ENCODE results near the gene CPPED1. TPM values are rescaled to one million over a fixed set of nuclear protein-coding genes. Genes with fewer than 3 reads are reported as not detected.

The CPPED1 gene
- total and polyA plus RNA-seq, 2 of the 4 experiments (the other 2 are of a cell fraction): 5.1 to 6.5 TPM

DNA sequence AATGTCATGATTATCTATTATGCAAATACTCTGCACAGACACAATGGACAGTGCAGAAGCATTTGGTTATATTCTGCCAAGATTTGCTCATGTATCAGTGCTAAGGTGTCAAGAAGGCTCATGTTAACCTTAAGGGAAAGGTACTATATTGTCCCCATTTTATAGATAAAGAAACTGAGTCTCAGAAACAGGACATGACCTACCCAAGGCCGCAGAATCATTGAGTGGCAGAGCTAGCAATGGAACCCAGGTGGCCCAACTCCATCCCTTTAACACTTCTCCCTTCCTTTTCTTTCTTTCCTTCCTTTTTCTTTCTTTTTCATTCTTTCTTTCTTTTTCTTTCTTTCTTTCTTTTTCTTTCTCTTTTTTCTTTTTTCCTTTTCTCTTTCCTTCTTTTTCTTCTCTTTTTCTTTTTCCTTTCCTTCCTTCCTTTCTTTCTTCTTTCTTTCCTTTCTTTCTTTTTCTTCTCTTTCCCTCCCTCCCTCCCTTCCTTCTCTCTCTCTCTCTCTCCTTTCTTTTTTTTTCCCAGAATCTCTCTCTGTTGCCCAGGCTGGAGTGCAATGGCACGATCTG is 149.8 kb downstream of the CPPED1 start:
- Histone ChIP-seq H3K36me3 (ENCODE audit: control insufficient read depth, insufficient read depth, low read length) (no peaks in the 10 kb centered on the region), H4K8ac (ENCODE audit: low read depth in 2 of 2, low read length in 2 of 2) (no peak overlapping the region), H3K27ac (ENCODE audit: insufficient read depth, low read length) (no peak overlapping the region), H3K27me3 (ENCODE audit: control insufficient read depth, insufficient read depth, low read length) (no peaks in the 10 kb centered on the region), H3K4me1 (ENCODE audit: control insufficient read depth, insufficient read depth, low read length) (no peaks in the 10 kb centered on the region), H3K9ac (ENCODE audit: low read depth, low read length) (no peak overlapping the region), H2BK20ac (ENCODE audit: low read depth, low read length) (no peak overlapping the region), H2AFZ (replicated peaks; ENCODE audit: low read length, poor library complexity) (no peak overlapping the region), H4K5ac (ENCODE audit: low read depth, low read length) (no peak overlapping the region), H3K4me3 (ENCODE audit: insufficient read depth, low read depth, low read length) (no peak overlapping the region), H2AK9ac (replicated peaks; ENCODE audit: low read depth, low read length, poor library complexity) (no peak overlapping the region), H3K9me3 (ENCODE audit: control insufficient read depth, insufficient read depth, low read length) (peaks cover 7% of the 10 kb centered on the region; the same call in 1 of the 2 replicates), H2BK15ac (ENCODE audit: low read depth, low read length) (no peak overlapping the region), H4K91ac (ENCODE audit: insufficient read depth, low read depth, low read length) (no peak overlapping the region), H3K18ac (ENCODE audit: low read depth, low read length) (no peak overlapping the region), H2AK5ac (ENCODE audit: low read depth, low read length) (no peak overlapping the region), H3K9me1 (ENCODE audit: insufficient read depth, low read length) (no peaks in the 10 kb centered on the region), H3K4ac (ENCODE audit: low read depth, low read length) (no peak overlapping the region), H4K20me1 (ENCODE audit: insufficient read depth, low read length) (no peaks in the 10 kb centered on the region), H3K14ac (replicated peaks; ENCODE audit: low read depth, low read length) (no peak overlapping the region), H3K79me1 (ENCODE audit: low read depth in 1 of 2, low read length in 2 of 2) (no peaks in the 10 kb centered on the region), H2BK120ac (ENCODE audit: low read depth, low read length) (no peak overlapping the region), H3K23ac (ENCODE audit: low read depth, low read length) (no peak overlapping the region), H3K4me2 (ENCODE audit: low read depth, low read length) (no peak overlapping the region), H3K56ac (ENCODE audit: extremely low read depth, insufficient read depth, low read length) (no peak overlapping the region), H2BK5ac (ENCODE audit: low read depth, low read length, poor library complexity, severe bottlenecking) (no peak overlapping the region)
- DNase-seq (no peak), ATAC-seq (ENCODE audit: low read depth) (no peak)
- ChIA-PET CTCF (no interaction called here), POLR2A (ENCODE audit: unreplicated experiment) (no interaction called here)
- intact Hi-C loops (cut with micrococcal nuclease): no loop called here
- in situ Hi-C loops (cut with MboI; ENCODE audit: low sequenced_read_pairs): no loop called here
- WGBS, 2 experiments (ENCODE audit: extremely low coverage in 2 of 2, insufficient read length in 1 of 2): 0% methylated on average over 1 of the region's 2 CpGs; no CpG with 5 or more reads in 1 of the 2 experiments
- dilution Hi-C loops (cut with HindIII; ENCODE audit: low sequenced_read_pairs, unreplicated experiment): no loop called here
- BruUV-seq (replicated peaks): no TSS peak
- TF ChIP-seq RCOR1 (IDR thresholded peaks at IDR 0.05; ENCODE audit: insufficient replicate concordance, low read length) (no peak), MXI1 (IDR thresholded peaks at IDR 0.05; ENCODE audit: borderline replicate concordance, low read depth, low read length) (no peak), SMC3 (IDR thresholded peaks at IDR 0.05; ENCODE audit: low read depth, low read length) (no peak), CHD1 (IDR thresholded peaks at IDR 0.05; ENCODE audit: low read depth, low read length) (no peak), CEBPB (IDR thresholded peaks at IDR 0.05; ENCODE audit: low read depth, low read length) (no peak), FOS (IDR thresholded peaks at IDR 0.05; ENCODE audit: low read depth, low read length) (no peak), NFE2L2 (IDR thresholded peaks at IDR 0.05; ENCODE audit: low read depth, low read length) (no peak), RAD21 (IDR thresholded peaks at IDR 0.05; ENCODE audit: low read length) (no peak), BHLHE40 (IDR thresholded peaks at IDR 0.05; ENCODE audit: low read depth, low read length) (no peak), POLR2A (IDR thresholded peaks at IDR 0.05; ENCODE audit: low read depth, low read length) (no peak), MAZ (IDR thresholded peaks at IDR 0.05; ENCODE audit: borderline replicate concordance, low read depth, low read length) (no peak), RFX5 (IDR thresholded peaks at IDR 0.05; ENCODE audit: low read depth, low read length) (no peak), MAFK (IDR thresholded peaks at IDR 0.05; ENCODE audit: low read depth, low read length) (no peak)
- TF ChIP-seq, protein P1, sequence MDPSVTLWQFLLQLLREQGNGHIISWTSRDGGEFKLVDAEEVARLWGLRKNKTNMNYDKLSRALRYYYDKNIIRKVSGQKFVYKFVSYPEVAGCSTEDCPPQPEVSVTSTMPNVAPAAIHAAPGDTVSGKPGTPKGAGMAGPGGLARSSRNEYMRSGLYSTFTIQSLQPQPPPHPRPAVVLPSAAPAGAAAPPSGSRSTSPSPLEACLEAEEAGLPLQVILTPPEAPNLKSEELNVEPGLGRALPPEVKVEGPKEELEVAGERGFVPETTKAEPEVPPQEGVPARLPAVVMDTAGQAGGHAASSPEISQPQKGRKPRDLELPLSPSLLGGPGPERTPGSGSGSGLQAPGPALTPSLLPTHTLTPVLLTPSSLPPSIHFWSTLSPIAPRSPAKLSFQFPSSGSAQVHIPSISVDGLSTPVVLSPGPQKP (IDR thresholded peaks at IDR 0.05; ENCODE audit: borderline replicate concordance, low read depth, low read length): no peak
- TF ChIP-seq, protein P2, sequence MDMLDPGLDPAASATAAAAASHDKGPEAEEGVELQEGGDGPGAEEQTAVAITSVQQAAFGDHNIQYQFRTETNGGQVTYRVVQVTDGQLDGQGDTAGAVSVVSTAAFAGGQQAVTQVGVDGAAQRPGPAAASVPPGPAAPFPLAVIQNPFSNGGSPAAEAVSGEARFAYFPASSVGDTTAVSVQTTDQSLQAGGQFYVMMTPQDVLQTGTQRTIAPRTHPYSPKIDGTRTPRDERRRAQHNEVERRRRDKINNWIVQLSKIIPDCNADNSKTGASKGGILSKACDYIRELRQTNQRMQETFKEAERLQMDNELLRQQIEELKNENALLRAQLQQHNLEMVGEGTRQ (IDR thresholded peaks at IDR 0.05; ENCODE audit: low read depth, low read length): no peak
- TF ChIP-seq, protein P3, sequence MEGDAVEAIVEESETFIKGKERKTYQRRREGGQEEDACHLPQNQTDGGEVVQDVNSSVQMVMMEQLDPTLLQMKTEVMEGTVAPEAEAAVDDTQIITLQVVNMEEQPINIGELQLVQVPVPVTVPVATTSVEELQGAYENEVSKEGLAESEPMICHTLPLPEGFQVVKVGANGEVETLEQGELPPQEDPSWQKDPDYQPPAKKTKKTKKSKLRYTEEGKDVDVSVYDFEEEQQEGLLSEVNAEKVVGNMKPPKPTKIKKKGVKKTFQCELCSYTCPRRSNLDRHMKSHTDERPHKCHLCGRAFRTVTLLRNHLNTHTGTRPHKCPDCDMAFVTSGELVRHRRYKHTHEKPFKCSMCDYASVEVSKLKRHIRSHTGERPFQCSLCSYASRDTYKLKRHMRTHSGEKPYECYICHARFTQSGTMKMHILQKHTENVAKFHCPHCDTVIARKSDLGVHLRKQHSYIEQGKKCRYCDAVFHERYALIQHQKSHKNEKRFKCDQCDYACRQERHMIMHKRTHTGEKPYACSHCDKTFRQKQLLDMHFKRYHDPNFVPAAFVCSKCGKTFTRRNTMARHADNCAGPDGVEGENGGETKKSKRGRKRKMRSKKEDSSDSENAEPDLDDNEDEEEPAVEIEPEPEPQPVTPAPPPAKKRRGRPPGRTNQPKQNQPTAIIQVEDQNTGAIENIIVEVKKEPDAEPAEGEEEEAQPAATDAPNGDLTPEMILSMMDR (conservative IDR thresholded peaks at IDR 0.05; ENCODE audit: low read depth, low read length): no peak

Measured in IMR-90 (cell line).